ENCODE data around the gene PRTFDC1. TPM values are rescaled to one million over a fixed set of nuclear protein-coding genes. Genes with fewer than 3 reads are reported as not detected.

The PRTFDC1 gene
- total and polyA plus RNA-seq, 2 donors from 2014 or later = 3.8 to 6.1 TPM

- Histone ChIP-seq H3K9me3 (ENCODE audit: control insufficient read depth in 2 of 3, insufficient read depth in 1 of 3, low read length in 3 of 3) (no peaks in the 10 kb centered on the region), H3K27me3 (ENCODE audit: control insufficient read depth, insufficient read depth, low read length) (no peaks in the 10 kb centered on the region), H3K36me3 (ENCODE audit: control insufficient read depth in 2 of 3, insufficient read depth in 3 of 3, low read length in 3 of 3) (no peaks in the 10 kb centered on the region), H3K9ac (ENCODE audit: low read length in 3 of 3) (no peak overlapping the region), H3K27ac (ENCODE audit: low read depth in 2 of 2, low read length in 2 of 2) (no peak overlapping the region), H3K4me1 (ENCODE audit: control insufficient read depth in 2 of 3, insufficient read depth in 2 of 3, low read depth in 1 of 3, low read length in 3 of 3) (peaks cover 0 to 9% (median 4%) of the 10 kb centered on the region in 3 donors), H3K4me3 (ENCODE audit: low read length in 3 of 3) (no peak overlapping the region)
- FAIRE-seq (no peak), DNase-seq (no peak)
- TF ChIP-seq CTCF (IDR thresholded peaks at IDR 0.05; ENCODE audit: borderline replicate concordance, extremely low read depth, insufficient read depth) = no peak
- intact Hi-C loops (cut with DNase I) = no loop called here
Measured at GRCh38 chr10:24898501-24898900, 53.9 kb downstream of the PRTFDC1 start.

- intact Hi-C loops (cut with DNase I) = no loop called here
- no peak for DNase-seq
- FAIRE-seq = no peak
- Histone ChIP-seq H3K27me3 (ENCODE audit: control insufficient read depth, insufficient read depth, low read length) (no peaks in the 10 kb centered on the region), H3K4me3 (ENCODE audit: low read length in 3 of 3) (no peak overlapping the region), H3K9me3 (ENCODE audit: control insufficient read depth in 2 of 3, insufficient read depth in 1 of 3, low read length in 3 of 3) (no peaks in the 10 kb centered on the region), H3K9ac (ENCODE audit: low read length in 3 of 3) (no peak overlapping the region), H3K27ac (ENCODE audit: low read depth in 2 of 2, low read length in 2 of 2) (no peak overlapping the region), H3K4me1 (ENCODE audit: control insufficient read depth in 2 of 3, insufficient read depth in 2 of 3, low read depth in 1 of 3, low read length in 3 of 3) (peaks cover 0 to 8% (median 4%) of the 10 kb centered on the region in 3 donors), H3K36me3 (ENCODE audit: control insufficient read depth in 2 of 3, insufficient read depth in 3 of 3, low read length in 3 of 3) (no peaks in the 10 kb centered on the region)
- TF ChIP-seq CTCF (IDR thresholded peaks at IDR 0.05; ENCODE audit: borderline replicate concordance, extremely low read depth, insufficient read depth) = no peak
Measured at GRCh38 chr10:24897326-24897926, 55.0 kb downstream of the PRTFDC1 start.

GRCh38 chr10:24894728-24895127, 57.7 kb downstream of the PRTFDC1 start:
- no peak overlapping the region for H3K9ac ChIP-seq (ENCODE audit: low read length in 3 of 3)
- no peaks in the 10 kb centered on the region for H3K9me3 ChIP-seq (ENCODE audit: control insufficient read depth in 2 of 3, insufficient read depth in 1 of 3, low read length in 3 of 3)
- FAIRE-seq (no peak), DNase-seq (no peak)
- H3K27ac ChIP-seq (ENCODE audit: low read depth in 2 of 2, low read length in 2 of 2) = no peak overlapping the region
- no peaks in the 10 kb centered on the region for H3K36me3 ChIP-seq (ENCODE audit: control insufficient read depth in 2 of 3, insufficient read depth in 3 of 3, low read length in 3 of 3)
- H3K4me3 ChIP-seq (ENCODE audit: low read length in 3 of 3) = no peak overlapping the region
- intact Hi-C loops (cut with DNase I) = no loop called here
- TF ChIP-seq CTCF (IDR thresholded peaks at IDR 0.05; ENCODE audit: borderline replicate concordance, extremely low read depth, insufficient read depth) = no peak
- H3K4me1 ChIP-seq (ENCODE audit: control insufficient read depth in 2 of 3, insufficient read depth in 2 of 3, low read depth in 1 of 3, low read length in 3 of 3) = no peaks in the 10 kb centered on the region
- H3K27me3 ChIP-seq (ENCODE audit: control insufficient read depth, insufficient read depth, low read length) = no peaks in the 10 kb centered on the region

GRCh38 chr10:24894309-24894708, 58.1 kb downstream of the PRTFDC1 start:
- DNase-seq (no peak), FAIRE-seq (no peak)
- intact Hi-C loops (cut with DNase I) = no loop called here
- Histone ChIP-seq H3K27me3 (ENCODE audit: control insufficient read depth, insufficient read depth, low read length) (no peaks in the 10 kb centered on the region), H3K9ac (ENCODE audit: low read length in 3 of 3) (no peak overlapping the region), H3K27ac (ENCODE audit: low read depth in 2 of 2, low read length in 2 of 2) (no peak overlapping the region), H3K4me1 (ENCODE audit: control insufficient read depth in 2 of 3, insufficient read depth in 2 of 3, low read depth in 1 of 3, low read length in 3 of 3) (no peaks in the 10 kb centered on the region), H3K36me3 (ENCODE audit: control insufficient read depth in 2 of 3, insufficient read depth in 3 of 3, low read length in 3 of 3) (no peaks in the 10 kb centered on the region), H3K9me3 (ENCODE audit: control insufficient read depth in 2 of 3, insufficient read depth in 1 of 3, low read length in 3 of 3) (no peaks in the 10 kb centered on the region), H3K4me3 (ENCODE audit: low read length in 3 of 3) (no peak overlapping the region)
- no peak for TF ChIP-seq CTCF (IDR thresholded peaks at IDR 0.05; ENCODE audit: borderline replicate concordance, extremely low read depth, insufficient read depth)
